CD4-positive, alpha-beta T cell treated with Interleukin-1 beta for 1 hour (primary cell): ENCODE results near the gene LRP2.
"Not testable (repeated sequence)": the region's sequence is repeated elsewhere in the genome, so short reads cannot be mapped to it uniquely, and the experiment has no call there.

ENCODE experiments used
- DNase-seq, 2 donors: peaks; one replicate each; pipeline ENCODE4 v3.0.0-alpha.2; 2020 to 2022

Gene LRP2

GRCh38 chr2:169345486-169346437, 16.6 kb downstream of the LRP2 start:
- DNase-seq = no peak

GRCh38 chr2:169344736-169345485, 17.4 kb downstream of the LRP2 start:
- no peak for DNase-seq

GRCh38 chr2:169343202-169343601, 19.1 kb downstream of the LRP2 start:
- DNase-seq = no peak

GRCh38 chr2:169339657-169340056, 22.7 kb downstream of the LRP2 start:
- DNase-seq = no peak

GRCh38 chr2:169336695-169337094, 25.6 kb downstream of the LRP2 start:
- DNase-seq = no peak

GRCh38 chr2:169330555-169331198, 31.7 kb downstream of the LRP2 start:
- DNase-seq = no peak

- no peak for DNase-seq
These were observed 32.4 kb downstream of the LRP2 start for GRCh38 chr2:169329688-169330554.

GRCh38 chr2:169328785-169329184, 33.5 kb downstream of the LRP2 start:
- DNase-seq = no peak

- DNase-seq = not testable (repeated sequence)
These were observed 34.5 kb downstream of the LRP2 start for GRCh38 chr2:169327837-169328236.

- not testable (repeated sequence) for DNase-seq
These were observed 36.4 kb downstream of the LRP2 start for GRCh38 chr2:169325886-169326285.

- no peak for DNase-seq
These were observed 37.6 kb downstream of the LRP2 start for GRCh38 chr2:169324581-169325260.

GRCh38 chr2:169323841-169324240, 38.5 kb downstream of the LRP2 start:
- no peak for DNase-seq

- no peak for DNase-seq
These were observed 41.8 kb downstream of the LRP2 start for GRCh38 chr2:169320561-169320960.

GRCh38 chr2:169315357-169315756, 47.0 kb downstream of the LRP2 start:
- no peak for DNase-seq

GRCh38 chr2:169308349-169308748, 54.0 kb downstream of the LRP2 start:
- DNase-seq = not testable (repeated sequence)

GRCh38 chr2:169304689-169305088, 57.6 kb downstream of the LRP2 start:
- not testable (repeated sequence) for DNase-seq

- DNase-seq = no peak
These were observed 58.6 kb downstream of the LRP2 start for GRCh38 chr2:169303579-169304305.

- DNase-seq = no peak
These were observed 60.0 kb downstream of the LRP2 start for GRCh38 chr2:169302364-169302763.

- DNase-seq = no peak
These were observed 60.6 kb downstream of the LRP2 start for GRCh38 chr2:169301596-169302335.
